Measurements from ENCODE around the gene SUCLG1.

SUCLG1 gene

DNA sequence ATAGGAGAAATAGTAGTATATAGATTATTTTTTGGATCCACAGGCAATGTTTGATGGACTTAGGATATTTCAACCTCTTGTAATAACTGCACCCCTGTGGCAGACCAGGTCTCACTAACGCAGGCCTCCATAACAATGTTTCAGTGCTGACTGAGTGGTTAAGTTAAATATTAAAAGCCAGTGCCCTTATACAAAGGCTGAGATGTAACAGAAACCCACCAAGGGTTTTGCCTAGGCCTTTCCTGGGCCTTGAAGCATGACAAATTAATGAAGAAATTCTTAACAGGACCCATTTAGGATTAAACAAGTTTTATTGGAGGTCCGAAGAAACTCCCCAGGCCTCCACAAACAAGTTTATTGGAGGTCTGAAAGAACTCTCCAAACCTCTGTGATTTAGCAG is 1.6 kb upstream of the SUCLG1 start:
- no peak for DNase-seq

GRCh38 chr2:84459944-84460429 is 907 bp upstream of the SUCLG1 start:
- no peak for DNase-seq

DNA sequence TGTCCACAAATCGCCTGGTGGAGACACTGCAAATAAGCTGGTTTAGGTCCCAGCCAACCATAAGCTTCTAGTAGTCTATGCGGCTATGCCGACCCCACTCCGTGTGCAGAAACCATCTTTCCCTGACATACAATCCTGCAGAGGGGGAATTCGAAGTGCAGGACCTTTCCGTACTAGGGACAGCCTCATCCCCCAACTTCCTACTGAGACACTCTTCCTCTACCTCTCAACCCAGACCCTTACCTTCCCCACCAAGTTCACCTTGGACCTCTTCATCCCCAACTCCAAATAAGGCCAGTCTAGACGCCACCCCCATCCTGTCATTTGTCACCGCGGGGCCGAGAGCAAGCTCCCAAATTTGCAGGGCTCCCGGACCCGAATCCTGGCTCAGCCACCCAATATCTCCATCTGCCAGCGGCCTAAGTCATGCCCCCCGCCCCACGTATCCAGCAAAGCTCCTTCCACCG is 496 bp downstream of the SUCLG1 start:
- no peak for DNase-seq

- DNase-seq = no peak
Observed at GRCh38 chr2:84457686-84458085, 1.4 kb downstream of the SUCLG1 start.

GRCh38 chr2:84456156-84456555 is 2.9 kb downstream of the SUCLG1 start:
- no peak for DNase-seq

DNA sequence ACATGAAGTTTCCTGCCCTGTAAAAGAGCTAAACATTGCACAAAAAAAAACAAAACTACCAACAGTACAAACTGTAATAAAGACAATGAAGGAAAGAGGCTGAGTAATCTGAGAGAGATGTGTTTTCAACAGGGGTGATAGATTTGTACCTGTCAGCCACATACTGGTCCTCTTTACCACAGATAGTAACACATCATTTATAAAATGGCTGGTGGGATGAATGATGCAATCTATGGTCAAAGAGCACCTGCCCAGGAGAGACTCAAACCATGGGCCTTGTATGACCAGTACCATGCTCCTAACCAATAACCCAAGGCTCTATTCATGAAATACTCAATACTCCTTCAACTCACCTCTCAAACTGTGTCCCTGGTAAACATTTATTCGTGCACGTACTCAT is 4.5 kb downstream of the SUCLG1 start:
- no peak for DNase-seq

DNA sequence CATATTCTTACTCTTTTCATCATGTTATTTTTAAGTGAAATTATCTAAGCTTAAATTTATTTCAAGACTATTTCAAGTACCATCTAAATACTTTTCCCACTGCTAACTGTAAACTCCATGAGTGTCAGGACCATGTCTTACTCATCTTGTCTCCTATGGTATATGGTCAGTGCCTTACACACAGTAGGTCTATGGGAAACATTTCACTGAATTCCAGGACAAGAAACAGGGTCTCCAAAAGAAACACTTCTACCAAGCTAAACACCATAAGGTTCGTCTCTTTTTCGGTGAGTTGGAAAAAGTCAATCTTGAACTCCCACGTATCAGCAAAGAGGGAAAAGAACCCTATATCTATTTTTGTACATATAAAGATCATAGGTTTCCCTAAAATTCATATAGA is 6.5 kb downstream of the SUCLG1 start:
- no peak for DNase-seq

DNA sequence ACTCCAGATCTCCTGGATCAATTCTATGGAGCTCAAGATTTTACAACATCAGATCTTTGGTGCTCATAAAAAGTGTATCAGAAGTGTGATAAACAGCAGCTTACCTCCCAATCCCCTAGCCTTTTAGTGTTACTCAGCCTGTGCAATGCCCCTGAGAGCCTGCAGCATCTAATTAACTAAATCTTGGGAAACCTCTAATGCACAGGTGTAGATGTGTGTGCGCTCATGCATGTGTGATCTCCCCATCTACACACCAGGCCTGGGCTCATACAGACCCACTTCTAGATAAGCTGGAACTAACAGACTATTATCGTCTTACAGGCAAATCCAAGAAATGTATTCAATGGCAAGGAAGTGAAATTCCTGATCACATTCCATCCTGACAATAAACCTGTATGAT is 7.5 kb downstream of the SUCLG1 start:
- no peak for DNase-seq

GRCh38 chr2:84450288-84451227 is 8.5 kb downstream of the SUCLG1 start:
- no peak for DNase-seq

- no peak for DNase-seq
Observed at GRCh38 chr2:84449711-84450110, 9.4 kb downstream of the SUCLG1 start.

- DNase-seq = no peak
Observed at GRCh38 chr2:84449055-84449454, 10.0 kb downstream of the SUCLG1 start.

DNA sequence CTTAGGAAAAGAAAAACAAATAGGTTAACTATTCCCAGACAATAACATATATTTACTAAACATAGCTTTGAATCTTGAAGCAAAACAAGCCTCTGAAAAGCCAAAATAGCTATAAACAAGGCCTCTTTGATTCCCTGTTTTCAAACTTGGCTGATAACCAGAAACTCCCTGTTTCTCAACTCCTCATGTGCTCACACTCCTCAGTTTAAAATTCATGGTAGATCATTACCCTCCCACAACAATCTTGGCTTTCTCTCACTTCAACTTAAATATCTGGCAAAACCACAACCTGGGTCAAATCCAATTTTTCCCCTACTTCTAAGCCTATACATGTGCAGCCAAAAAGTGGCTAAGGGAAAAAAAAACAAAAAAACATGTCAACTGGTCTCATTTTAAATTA is 15.6 kb downstream of the SUCLG1 start:
- no peak for DNase-seq

GRCh38 chr2:84442888-84443287 is 16.2 kb downstream of the SUCLG1 start:
- DNase-seq = no peak

- DNase-seq = no peak
Observed at GRCh38 chr2:84441505-84441904, 17.6 kb downstream of the SUCLG1 start.

DNA sequence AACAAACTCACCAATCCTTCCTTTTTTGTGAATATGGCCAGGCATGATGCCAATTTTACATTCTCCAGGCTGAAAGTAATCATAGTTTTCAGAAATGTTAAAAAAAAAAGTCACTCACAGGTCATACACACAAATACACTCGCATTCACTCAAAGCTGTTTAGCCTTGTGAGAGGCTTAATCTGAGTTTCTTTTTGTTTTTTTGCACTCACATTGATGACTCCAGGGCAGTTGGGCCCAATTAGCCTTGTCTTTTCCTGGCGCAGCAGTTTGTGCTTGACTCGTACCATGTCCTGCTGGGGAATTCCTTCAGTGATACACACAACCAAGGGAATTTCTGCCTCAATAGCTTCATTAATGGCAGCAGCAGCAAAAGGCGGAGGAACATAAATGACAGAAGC is 18.0 kb downstream of the SUCLG1 start:
- DNase-seq = no peak

DNA sequence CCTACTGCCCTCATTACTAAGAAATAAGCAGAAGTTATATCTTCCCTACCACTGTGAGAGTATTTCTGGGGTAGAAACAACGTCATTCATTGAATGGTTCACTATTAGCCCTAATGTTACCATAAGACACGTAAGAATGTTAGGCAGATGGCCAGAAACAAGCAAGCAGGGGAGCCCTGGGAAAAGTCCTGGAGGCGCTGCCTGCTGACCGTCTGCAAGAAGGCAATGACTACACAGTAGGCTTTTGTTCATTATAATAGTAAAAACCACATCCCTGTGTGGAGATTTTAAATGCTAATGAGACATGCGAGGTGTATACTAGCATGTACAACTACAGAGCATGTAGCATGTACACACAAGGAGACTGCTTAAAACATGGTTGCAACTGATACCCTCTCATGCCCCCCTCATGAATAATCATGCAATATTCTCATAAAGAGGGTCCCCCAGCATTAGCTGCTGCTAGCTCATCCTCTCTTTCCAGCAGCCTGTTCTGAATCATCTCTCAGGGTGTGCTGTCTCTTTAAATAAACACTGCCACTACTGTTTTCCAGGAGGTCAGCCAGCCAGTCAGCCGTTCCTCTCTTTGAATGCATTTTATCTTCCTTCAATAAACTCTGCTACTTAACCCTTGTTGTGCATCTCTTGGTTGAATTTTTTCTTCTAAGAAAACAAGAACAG is 23.6 kb downstream of the SUCLG1 start:
- no peak for DNase-seq

- no peak for DNase-seq
Observed at GRCh38 chr2:84429328-84429727, 29.8 kb downstream of the SUCLG1 start.

DNA sequence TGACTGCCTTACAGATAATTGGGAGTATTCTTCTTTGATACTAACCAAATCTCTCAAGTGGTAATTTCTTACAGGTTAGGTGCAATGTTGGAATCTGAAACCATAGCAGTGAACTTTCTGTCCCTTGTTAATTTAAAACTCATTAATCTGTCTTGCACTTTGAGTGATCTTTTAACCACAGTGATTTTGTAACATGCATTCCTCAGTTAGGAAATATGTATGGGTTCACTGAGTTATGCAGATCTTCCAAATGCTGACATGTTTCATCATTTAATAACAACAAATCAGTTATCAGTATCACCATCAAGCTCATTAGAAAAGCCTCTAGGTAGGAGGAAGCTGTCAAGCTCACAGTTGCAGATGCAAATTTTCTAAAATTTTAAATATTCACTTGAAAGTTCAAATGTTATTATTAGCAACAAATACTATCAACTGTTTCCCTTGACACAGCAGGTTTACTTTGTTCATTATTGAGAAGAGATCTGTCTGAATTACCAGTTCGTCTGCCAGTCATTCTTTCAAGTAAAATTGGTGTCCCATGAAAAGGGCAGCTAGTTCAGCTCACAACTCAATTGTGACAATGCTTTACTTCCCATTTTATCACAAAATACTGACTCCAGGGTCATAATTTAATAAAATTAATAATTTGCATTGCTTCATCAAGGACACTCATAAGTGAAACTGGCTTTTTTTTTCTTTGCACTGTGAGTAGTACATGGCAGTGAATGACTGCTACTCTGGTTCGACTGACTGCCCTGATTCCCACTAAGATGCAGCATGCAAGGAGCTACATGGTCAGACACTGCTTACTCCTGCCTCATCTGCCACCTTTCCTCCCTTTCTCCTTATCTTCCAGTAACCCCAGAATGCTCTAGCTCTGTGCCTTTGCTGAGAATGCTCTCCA is 31.6 kb downstream of the SUCLG1 start:
- DNase-seq = no peak

GRCh38 chr2:84425310-84425709 is 33.8 kb downstream of the SUCLG1 start:
- no peak for DNase-seq

DNA sequence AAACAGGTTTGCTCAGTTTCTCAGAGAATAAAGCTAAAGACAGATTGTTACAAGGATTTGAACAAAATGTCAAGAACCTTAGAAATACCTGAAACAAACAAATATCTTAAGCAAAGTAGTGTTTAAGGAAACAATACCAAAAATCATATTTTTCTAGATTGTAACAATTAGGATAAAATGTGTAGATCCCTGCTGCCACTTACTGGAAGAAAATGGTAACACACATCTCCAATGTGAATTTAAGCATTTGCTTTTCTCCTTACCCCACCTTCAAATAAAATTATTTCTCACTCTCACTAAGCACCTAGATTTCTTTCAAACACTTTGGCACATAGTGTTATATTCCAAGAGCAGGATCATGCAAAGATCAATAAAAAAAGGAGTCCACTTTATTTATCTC is 34.9 kb downstream of the SUCLG1 start:
- DNase-seq = no peak

- DNase-seq = no peak
Observed at GRCh38 chr2:84421791-84422190, 37.3 kb downstream of the SUCLG1 start.

- DNase-seq = no peak
Observed at GRCh38 chr2:84421197-84421596, 37.9 kb downstream of the SUCLG1 start.
